Neural cell (in vitro differentiated cells): ENCODE measurements around the gene DIP2C.

ENCODE experiments used
- CTCF ChIP-seq: fragments of 450-650 bp; IDR thresholded peaks from 2 replicates; pipeline ENCODE4 v1.5.1; 2014; ENCODE audit warnings: antibody characterized with exemption, mild to moderate bottlenecking, moderate library complexity; ENCODE audit not compliant: poor library complexity, severe bottlenecking
- EZH2 ChIP-seq: fragments of 200-600, 300-800 bp; shearing (Covaris generic), sonication (generic); IDR thresholded peaks from 2 replicates; pipeline ENCODE4 v1.6.1; 2014; ENCODE audit warnings: antibody characterized with exemption, low read length, borderline replicate concordance, mild to moderate bottlenecking; ENCODE audit not compliant: insufficient read depth, poor library complexity, severe bottlenecking
- POLR2AphosphoS5 ChIP-seq: IDR thresholded peaks from 2 replicates; pipeline ENCODE4 v1.6.1; 2012
- TAF1 ChIP-seq: IDR thresholded peaks from 2 replicates; pipeline ENCODE4 v1.6.1; 2012; ENCODE audit warnings: low read depth

GRCh38 chr10:527416-527815 lies 162.1 kb downstream of the DIP2C start:
- no peak for TF ChIP-seq CTCF
- TF ChIP-seq POLR2AphosphoS5: no peak
- TF ChIP-seq TAF1: no peak
- TF ChIP-seq EZH2: no peak
